HG03095 (cell line): ENCODE results near the gene FBXL4.

Experiments
- ATAC-seq: cut with Tn5 transposase; IDR thresholded peaks from one replicate; pipeline ENCODE4 v1.9.1; 2021; ENCODE audit warnings: moderate library complexity; ENCODE audit not compliant: unreplicated experiment

FBXL4 gene

DNA sequence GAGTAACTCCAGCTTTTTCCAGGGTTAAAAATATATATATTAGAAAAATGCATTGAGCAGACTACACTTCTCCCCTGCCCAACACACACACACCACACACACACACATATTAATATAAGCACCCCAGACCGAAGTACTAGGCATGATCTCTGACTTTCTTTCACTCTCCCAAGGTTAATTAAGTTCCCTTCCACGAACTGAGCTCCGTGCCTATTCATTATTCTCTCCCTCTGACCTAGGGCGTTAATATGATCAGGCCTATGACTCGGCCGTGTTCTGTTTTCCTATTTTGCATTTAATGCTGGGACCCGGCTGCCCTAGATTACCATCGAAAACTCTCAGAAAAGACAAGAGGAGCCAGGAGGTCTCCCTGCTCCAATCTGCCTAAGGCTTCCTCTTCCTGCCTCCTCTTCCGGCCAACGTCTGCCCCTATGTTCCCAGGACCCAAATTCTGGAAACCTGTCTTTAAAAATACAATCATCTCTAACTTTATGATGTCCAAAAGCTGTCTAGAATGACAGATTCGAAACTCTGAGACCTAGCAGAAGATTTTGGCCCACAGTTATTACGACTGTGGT lies 119.4 kb downstream of the FBXL4 start:
- ATAC-seq, result no peak

DNA sequence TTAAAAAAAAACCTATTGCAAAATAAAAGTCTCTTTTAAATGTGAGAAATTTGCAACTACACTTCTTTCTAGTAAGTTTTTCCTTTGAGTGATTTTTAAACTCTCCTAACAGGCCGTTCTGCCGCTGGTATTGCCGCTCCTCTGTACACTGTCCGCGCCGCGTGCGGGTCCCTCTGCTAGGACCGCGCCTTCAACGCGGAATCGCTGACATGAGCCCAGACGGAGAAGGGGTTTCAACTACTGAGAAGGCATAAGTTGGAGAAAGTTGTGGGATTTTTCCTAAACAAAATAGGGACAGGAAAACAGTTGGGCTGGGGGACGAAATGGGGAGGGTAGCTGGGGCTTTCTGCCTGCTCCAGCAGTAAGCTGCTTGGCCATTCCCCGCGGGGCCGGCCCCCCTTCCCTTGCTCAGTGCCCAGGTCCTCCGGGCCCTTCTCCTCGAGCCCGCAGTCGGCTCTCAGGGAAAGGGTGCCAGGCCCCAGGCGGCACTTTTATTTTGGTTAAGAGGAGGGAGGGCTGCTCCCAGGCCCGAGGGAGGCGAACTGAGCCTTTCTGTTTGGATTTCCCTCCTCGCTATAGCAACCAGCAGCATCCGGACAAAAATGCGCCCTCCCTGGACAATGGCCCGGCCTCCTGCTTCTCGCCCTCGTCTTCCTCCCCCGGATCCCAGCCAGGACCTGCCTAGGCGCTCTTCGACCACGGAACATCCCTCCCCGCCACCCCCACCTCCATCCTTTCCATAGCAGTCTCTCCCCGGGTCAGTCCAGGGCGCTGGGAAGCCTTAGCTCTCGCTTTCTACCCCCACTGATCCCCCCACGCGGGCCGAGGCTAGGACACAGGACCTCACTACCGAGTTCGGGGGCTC lies 120.2 kb downstream of the FBXL4 start:
- ATAC-seq, result no peak

DNA sequence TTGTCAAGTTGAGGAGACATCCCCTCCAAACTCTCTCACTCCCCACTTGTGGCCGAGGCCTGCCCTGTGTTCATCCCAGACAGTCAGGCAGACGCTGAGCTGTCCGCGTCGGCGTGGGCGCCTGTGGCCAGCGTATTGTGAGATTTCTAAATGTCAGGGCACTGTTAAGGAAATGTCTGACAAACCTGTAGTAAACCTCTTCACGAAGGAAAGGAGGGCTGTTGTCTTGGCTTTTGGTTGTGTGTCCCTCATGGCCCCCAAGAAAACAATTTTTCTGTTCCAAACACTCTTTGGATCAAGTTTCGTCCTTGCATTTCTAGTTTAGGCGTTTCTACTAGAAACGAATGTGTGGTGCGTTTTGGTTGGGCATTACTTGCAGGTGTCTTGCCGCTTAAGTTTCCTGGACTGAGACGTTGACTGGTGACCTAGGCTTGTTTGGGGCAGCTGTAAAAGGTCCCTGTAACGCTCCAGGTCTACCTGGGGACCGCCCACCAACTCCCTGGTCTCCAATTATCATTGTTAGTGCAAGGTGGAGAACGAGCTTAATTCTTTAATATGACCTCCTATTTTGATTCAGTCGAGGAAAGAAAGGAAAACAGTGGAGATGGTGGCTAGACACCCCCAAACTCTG lies 122.0 kb downstream of the FBXL4 start:
- ATAC-seq, result no peak

DNA sequence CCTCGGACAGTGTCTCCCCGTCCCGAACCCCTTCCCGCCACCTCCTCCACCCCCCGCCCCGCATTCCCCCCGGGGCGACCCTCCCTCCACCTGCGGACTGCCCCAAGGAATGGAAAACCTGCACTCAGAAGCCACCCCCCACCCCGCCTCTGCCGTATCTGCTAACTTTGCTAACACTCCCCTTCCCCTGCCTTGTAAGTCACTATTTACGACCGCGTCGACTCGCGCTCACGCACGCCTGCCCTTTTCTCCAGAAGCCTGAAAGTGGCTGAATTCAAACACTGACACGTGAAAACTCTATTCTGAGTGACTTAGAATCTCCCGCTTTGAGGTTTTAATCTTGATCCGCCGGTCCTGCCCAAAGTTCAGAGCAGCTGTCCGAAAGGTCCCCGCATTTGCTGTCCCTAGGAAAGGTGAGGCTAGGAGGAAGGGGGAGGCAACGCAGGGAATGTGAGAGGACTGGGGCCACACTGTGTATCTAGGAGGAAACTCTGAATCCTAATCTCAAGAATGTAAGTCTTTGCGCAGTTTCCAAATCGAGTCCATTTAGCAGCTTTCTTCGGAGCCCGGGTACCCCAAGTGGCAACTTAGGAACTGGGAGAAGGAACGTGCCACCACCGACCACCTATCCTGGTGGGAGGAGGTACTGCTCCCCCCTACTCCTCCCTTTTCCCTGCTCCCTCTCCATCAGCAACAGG lies 122.7 kb downstream of the FBXL4 start:
- ATAC-seq, result no peak

DNA sequence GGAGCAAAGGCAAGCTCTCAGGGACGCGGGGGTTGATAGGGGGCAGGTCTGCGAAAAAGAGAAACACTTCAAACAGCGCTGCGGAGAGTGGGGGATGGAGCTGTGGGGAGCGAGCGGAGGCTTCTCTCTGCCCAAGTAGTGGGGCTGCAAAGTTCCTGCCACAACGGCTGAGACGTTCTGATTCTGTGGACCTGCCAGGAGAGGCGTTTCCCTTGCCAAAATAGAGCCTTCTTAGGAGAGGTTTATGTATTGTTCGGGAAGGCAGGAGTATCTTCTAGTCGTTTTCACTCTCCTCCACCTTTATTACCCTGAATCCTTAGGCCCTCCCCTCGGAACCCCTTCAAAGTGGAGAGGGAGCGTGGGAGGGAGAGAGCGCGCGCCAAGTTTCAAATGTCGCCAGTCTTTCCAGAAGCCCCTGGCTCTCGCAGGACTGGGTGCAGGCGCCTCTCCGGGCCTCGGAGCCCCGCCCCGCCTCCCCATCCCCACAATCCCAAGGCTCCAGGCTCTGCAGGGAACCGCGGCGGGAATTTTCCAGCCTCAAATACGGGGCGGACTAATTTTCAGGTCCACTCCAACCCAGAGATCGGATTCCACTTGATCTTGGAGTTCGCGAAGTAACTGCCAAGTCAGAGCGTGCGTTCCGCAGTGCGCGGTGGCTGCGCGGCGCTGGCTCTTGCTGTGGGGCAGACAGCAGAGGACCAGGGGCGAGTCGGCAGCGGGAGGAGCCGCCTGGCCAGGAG lies 123.4 kb downstream of the FBXL4 start:
- ATAC-seq, result no peak

DNA sequence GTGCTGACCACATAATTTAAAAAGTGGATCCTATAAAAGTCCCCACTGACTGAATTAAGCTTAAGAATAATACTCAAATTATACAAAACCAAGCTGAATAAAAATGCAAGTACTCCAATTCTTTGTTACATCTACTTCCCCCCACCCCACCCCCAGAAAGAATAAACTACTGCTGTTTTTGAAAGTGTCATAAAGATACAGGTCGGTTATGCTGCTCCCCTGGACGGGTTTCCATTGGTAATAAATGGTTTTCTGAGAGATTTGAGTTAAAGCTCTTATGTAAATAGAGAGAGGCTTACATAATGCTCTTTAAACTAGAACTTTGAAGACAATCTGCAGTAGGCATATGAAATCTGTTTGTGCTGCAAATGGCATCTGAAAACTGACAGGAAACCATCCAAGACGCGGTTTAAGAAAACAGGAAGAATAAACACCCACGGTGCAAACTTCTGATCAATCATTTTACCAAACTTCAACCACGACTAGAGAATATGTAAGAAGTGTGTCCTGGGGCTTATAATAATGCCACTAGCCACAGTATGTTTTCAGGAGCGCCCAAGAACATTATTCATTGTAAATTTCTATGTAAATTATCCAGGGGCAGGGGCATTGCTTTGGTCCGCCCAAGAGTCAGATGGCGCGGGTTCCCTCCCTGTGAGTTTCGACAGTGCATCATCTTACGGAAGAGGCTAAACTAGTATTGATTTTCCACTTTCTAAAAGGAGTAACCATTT lies 124.2 kb downstream of the FBXL4 start:
- no peak for ATAC-seq

DNA sequence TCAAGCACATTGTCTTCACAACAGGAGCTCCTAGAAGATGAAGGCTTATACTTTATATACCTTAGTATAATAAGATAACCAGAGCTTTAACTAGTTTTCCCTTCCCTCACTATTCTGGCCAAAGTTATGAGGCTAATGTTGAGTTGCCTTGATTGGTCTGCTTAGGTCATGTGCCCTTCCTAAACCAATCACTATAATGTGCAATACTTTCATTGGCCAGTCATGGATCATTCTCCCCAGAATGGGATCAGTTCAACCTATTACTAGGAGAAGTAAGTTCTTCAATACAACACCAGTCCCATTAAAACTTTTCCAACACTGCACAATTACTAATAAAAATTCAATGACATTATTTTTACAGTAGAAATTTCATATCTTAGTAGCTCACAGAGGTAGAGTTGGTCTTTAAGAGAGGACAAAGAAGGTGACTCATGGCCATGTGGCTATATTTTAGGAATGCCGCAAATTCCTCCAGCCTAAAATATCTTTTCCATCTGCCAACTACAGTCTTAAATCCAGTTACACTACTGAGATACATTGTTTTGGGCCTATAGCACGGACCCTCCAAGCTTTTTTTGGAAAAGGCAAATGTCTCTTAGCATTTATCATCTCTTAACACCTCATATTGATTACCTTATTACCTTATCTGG lies 125.9 kb downstream of the FBXL4 start:
- no peak for ATAC-seq
